Measurements from ENCODE around the gene INTS14. TPM values are rescaled to one million over a fixed set of nuclear protein-coding genes. Genes with fewer than 3 reads are reported as not detected.
A peak's percentile ranks its signal among the peaks of the same experiment; 100 is the strongest.

The INTS14 gene
- total RNA-seq, 3 donors from 2014 or later (not counting 1 experiment from before 2014, with no cell fraction given): 23.5 to 33.6 (median 26.4) TPM

DNA sequence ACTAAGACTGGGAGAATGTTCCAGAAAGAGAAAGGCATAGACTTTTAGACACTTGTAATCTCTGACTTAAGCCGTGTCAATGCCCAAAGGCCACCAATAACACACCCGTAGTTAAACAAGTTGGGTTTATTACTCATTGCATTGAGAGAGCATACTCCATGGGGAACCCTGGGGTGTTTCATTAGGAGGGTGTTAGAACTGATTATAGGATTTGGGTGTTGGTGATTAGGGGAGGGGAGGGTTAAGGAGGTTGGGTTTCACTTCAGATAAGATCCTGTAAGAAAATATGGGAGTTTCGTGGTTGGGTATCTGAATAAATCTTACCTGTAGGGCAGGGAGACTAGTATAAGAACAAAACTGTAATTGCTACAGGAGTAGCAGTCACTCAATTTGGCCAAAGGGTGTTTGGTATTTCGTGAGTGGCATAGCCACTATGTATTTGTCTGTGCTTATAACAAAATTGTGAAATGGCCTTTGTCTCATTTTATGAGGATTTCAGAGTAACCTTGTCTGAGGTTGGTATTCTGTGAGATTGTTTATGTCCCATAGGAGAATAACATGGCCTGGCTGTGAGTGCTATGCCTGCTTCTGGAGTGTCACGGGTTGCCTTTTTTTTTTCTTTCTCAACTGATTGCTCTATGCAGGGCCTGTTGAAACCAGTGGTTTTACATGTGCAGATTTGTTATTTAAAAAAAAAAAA is 77.7 kb downstream of the INTS14 start:
- H3K27ac ChIP-seq (ENCODE audit: low read length): no peak overlapping the region
- H3K4me1 Mint-ChIP-seq: peaks cover 28 to 33% of the 10 kb centered on the region in 2 donors
- 84% methylated on average over 5 of the region's 5 CpGs for WGBS (ENCODE audit: insufficient coverage)

DNA sequence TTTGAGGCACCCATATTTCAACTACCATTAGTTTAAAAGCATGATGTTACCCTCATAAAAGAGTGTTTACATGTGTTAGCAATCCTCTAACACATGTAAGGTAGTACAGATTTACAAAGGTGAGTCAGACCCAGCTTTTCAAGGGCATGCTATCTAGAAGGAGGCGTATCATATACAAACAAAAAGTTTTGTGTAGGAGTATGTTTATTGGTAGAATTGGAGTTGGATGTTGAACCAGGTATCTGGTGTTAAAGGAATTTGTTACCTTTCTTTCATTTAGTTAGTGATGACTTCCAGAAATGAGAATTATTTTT is 78.2 kb downstream of the INTS14 start:
- no peak for ATAC-seq
- Histone ChIP-seq H3K27ac (ENCODE audit: low read length) (no peak overlapping the region), H3K36me3 (ENCODE audit: control insufficient read depth, insufficient read depth, low read length) (no peaks in the 10 kb centered on the region), H3K4me1 (ENCODE audit: control insufficient read depth, insufficient read depth, low read length) (peaks cover 13% of the 10 kb centered on the region), H3K4me3 (ENCODE audit: low read length) (no peak overlapping the region), H3K27me3 (ENCODE audit: control insufficient read depth, insufficient read depth, low read length) (no peaks in the 10 kb centered on the region), H3K9me3 (ENCODE audit: control insufficient read depth, insufficient read depth, low read length) (no peaks in the 10 kb centered on the region)
- Mint-ChIP-seq H3K36me3 (no peaks in the 10 kb centered on the region), H3K9me3 (no peaks in the 10 kb centered on the region), H3K27me3 (ENCODE audit: low read depth in 2 of 2) (no peaks in the 10 kb centered on the region), H3K4me1 (peaks cover 24 to 30% of the 10 kb centered on the region in 2 donors), H3K27ac (no peak overlapping the region), H3K4me3 (no peak overlapping the region)
- TF ChIP-seq, protein P1, sequence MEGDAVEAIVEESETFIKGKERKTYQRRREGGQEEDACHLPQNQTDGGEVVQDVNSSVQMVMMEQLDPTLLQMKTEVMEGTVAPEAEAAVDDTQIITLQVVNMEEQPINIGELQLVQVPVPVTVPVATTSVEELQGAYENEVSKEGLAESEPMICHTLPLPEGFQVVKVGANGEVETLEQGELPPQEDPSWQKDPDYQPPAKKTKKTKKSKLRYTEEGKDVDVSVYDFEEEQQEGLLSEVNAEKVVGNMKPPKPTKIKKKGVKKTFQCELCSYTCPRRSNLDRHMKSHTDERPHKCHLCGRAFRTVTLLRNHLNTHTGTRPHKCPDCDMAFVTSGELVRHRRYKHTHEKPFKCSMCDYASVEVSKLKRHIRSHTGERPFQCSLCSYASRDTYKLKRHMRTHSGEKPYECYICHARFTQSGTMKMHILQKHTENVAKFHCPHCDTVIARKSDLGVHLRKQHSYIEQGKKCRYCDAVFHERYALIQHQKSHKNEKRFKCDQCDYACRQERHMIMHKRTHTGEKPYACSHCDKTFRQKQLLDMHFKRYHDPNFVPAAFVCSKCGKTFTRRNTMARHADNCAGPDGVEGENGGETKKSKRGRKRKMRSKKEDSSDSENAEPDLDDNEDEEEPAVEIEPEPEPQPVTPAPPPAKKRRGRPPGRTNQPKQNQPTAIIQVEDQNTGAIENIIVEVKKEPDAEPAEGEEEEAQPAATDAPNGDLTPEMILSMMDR (IDR thresholded peaks at IDR 0.05): no peak
- 90% methylated on average over 1 of the region's 1 CpG for WGBS (ENCODE audit: insufficient coverage)
- intact Hi-C loops (cut with micrococcal nuclease): no loop called here
- no peak for DNase-seq

More for the DNA sequence above, 77.7 kb downstream of the INTS14 start:
- Mint-ChIP-seq H3K9me3 (no peaks in the 10 kb centered on the region), H3K27ac (no peak overlapping the region), H3K36me3 (no peaks in the 10 kb centered on the region), H3K4me3 (no peak overlapping the region), H3K27me3 (ENCODE audit: low read depth in 2 of 2) (no peaks in the 10 kb centered on the region)
- no peak for DNase-seq
- TF ChIP-seq, protein P1 (IDR thresholded peaks at IDR 0.05): no peak
- H3K4me1 ChIP-seq (ENCODE audit: control insufficient read depth, insufficient read depth, low read length): peaks cover 13% of the 10 kb centered on the region
- ATAC-seq: no peak
- intact Hi-C loops (cut with micrococcal nuclease): no loop called here
- H3K9me3 ChIP-seq (ENCODE audit: control insufficient read depth, insufficient read depth, low read length): no peaks in the 10 kb centered on the region
- H3K36me3 ChIP-seq (ENCODE audit: control insufficient read depth, insufficient read depth, low read length): no peaks in the 10 kb centered on the region
- H3K27me3 ChIP-seq (ENCODE audit: control insufficient read depth, insufficient read depth, low read length): no peaks in the 10 kb centered on the region
- no peak overlapping the region for H3K4me3 ChIP-seq (ENCODE audit: low read length)

DNA sequence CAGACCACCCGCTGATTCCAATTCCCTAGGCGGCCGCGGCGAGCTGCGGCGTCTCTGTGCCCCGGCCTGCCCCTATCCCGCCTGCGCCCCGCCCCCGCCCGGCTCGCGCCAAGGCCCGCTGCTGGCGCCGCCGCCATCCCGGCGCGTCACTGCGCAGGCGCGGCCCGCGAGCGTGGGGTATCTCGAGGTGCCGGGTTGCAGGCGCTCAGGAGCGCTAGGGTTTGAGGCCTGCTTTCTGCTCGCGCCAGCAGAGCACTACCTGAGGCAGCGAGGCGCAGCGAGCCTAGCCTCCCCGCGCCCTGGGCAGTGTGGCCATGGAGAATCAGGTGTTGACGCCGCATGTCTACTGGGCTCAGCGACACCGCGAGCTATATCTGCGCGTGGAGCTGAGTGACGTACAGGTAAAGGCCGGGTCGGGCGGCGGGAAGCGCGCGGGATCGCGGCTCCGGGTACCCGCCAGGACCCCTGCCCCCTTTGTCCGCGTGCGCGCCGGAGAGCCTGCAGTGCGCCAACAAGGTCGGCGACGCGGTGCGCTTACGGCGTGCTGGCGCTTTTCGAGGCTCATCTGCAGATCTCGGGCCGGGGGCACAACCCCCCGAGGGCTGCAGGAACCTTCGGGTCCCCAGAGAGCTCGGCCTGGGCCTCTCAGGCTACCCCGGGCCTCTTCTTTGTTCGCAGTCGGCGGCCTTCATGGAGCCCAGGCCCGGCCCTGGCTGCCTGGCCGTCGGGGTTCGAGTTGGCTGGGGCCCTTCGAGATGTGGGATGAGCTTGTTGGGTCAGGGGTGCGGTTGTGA is 80.4 kb downstream of the INTS14 start, which contains the start of gene HACD3:
HACD3 (plus strand) TSS at position 146 of the 794 bp plus-strand sequence; CDS start at position 315, 169 bp downstream.
- Mint-ChIP-seq H3K27ac (peak within 1 kb of the TSS; percentile 53 to 74), H3K36me3 (no peaks in the 10 kb centered on the region), H3K27me3 (ENCODE audit: low read depth in 2 of 2) (no peaks in the 10 kb centered on the region), H3K4me3 (peak within 1 kb of the TSS; percentile 88), H3K9me3 (no peaks in the 10 kb centered on the region), H3K4me1 (peaks cover 24 to 25% of the 10 kb centered on the region in 2 donors)
- intact Hi-C loops (cut with micrococcal nuclease): loop anchor here (1.0 kb wide), 1 partner anchor 17 kb away; no protein-coding TSS in a partner anchor
- TF ChIP-seq, protein P1 (IDR thresholded peaks at IDR 0.05): no peak
- Histone ChIP-seq H3K27ac (ENCODE audit: low read length) (peak within 1 kb of the TSS; percentile 47), H3K36me3 (ENCODE audit: control insufficient read depth, insufficient read depth, low read length) (no peaks in the 10 kb centered on the region), H3K9me3 (ENCODE audit: control insufficient read depth, insufficient read depth, low read length) (no peaks in the 10 kb centered on the region), H3K4me1 (ENCODE audit: control insufficient read depth, insufficient read depth, low read length) (peaks cover 13% of the 10 kb centered on the region), H3K4me3 (ENCODE audit: low read length) (peak within 1 kb of the TSS; percentile 85), H3K27me3 (ENCODE audit: control insufficient read depth, insufficient read depth, low read length) (no peaks in the 10 kb centered on the region)
- under 1% methylated on average over 88 of the region's 88 CpGs for WGBS (ENCODE audit: insufficient coverage)
- ATAC-seq (peak; percentile 91 to 97 (median 96)), DNase-seq (peak; percentile 83 to 94)
